Stimulated activated CD4-positive, alpha-beta T cell treated with anti-CD3 and anti-CD28 coated beads, Interleukin-15, amount 100 ng/mL, for 48 hours (primary cell): ENCODE data around the gene ARSB.
"Not testable (repeated sequence)": the region's sequence is repeated elsewhere in the genome, so short reads cannot be mapped to it uniquely, and the experiment has no call there.

Experiments used
- DNase-seq, 2 donors: peaks; one replicate each; pipeline ENCODE4 v3.0.0-alpha.2; 2020; ENCODE audit warnings: low read depth in 2 of 2

ARSB gene

DNA sequence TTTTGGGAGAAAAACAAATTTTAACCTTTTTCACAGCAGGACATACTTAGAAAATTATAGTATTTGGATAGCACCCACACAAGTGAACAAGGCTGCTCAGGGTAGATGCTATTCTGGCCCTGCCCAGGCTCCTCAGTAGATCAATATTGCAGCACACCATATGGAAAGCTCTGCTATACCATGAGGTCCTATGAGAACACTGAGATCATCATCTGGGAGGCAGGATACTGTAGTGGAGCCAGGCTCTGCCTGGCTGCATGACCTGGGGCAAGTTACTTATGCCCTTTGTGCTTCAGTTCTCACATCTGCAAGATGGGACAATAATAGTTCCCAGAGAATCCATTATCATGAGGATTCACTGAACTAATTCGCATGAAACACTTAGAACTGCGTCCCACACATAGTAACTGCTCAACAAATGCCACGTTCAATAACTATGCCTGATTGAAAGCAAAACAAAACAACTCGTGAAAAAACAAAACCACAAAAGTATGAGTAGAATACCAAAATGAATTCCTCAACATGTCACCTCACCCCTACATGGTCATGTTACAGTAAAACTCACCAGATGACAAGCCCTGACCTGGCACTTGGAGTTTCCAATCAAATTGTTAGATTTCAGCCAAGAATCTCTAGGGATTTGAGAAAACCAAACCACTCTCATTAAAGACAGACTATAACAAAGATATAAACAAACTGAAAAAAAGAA lies 31.9 kb downstream of the ARSB start:
- DNase-seq = no peak

DNA sequence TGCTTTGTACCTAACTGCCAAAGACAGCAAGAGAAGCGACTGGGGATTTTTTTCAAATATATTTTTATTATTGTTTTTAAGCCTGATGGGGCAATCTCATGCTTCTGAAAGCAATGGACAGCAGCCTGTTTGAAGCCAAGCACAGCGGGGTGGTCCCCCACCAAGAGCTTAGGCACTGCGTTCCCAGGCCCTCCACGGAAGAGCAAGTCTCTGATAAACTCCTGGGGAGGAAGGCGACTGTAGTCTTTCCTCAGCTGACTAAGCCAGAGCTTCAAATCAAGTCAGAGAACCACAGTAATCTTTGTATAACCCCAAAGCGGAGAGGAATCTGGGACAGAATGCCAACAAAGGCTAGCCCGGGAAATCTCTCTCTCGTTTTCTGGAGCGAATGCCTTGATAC lies 54.4 kb downstream of the ARSB start:
- DNase-seq = no peak

DNA sequence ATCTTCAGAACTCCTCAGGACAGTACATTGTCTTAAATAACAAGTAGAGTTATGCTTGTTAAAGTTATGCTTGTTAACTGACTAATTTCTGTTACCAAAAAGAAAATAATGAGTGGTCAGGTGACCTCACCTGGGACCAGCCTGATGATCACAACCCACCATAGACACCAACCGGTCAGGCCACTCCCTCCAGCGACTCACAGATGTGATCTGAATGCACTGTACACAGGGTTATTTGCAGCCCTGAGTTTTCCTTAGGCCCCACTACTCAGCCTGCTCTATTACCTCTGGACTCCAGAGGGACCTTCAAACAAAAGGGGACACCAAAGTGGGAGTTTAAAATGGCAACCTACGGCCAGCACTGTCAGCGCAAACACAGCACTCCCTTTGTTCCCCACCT lies 55.3 kb downstream of the ARSB start:
- no peak for DNase-seq

DNA sequence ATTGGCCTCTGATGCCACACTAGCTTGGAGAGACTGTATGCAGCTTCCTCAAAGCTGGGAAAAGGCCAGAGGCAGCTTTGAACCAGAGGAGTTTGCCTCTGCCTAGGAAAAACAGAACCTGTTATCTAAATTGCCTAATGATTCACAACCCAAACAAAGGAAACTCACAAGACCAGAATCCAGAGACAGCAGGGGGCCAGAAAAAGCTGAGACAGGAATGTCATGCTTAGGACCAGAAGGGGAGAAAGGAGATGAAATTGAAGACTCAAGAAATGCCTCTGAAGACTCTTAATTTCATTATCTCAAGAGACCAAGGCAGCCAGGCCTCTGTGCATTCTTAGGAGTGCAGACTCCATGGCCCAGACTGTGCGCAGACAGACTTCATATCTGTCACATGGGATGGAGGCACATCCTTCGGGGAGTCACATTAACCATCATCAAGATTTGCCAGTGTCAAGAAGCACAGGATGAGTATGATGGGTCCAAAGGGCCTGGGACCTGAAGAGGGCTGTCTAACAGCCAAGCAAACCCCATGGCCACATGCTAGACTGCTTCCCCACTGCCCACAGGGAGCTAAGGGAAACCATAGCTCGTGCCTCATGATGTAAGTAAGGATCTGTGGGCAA lies 57.3 kb downstream of the ARSB start:
- DNase-seq = no peak

DNA sequence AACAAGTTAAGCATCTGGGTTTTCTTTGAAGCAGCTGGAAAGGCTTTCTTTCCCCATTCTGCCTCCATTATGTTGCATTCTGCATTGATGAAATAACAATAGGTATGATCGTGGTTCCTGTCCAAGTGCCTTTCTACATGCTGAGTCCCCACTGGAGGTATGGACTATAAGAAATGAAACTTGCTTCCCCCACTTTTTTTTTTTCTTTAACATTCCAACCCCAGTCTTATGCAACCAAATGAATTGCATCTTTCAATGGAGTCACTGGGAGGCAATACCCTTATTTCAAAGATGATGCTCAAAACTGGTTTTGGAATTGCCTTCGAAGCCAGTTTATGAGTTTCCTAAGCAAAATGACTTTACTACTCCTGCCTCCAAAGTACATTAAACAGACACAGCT lies 58.9 kb downstream of the ARSB start:
- DNase-seq = no peak

DNA sequence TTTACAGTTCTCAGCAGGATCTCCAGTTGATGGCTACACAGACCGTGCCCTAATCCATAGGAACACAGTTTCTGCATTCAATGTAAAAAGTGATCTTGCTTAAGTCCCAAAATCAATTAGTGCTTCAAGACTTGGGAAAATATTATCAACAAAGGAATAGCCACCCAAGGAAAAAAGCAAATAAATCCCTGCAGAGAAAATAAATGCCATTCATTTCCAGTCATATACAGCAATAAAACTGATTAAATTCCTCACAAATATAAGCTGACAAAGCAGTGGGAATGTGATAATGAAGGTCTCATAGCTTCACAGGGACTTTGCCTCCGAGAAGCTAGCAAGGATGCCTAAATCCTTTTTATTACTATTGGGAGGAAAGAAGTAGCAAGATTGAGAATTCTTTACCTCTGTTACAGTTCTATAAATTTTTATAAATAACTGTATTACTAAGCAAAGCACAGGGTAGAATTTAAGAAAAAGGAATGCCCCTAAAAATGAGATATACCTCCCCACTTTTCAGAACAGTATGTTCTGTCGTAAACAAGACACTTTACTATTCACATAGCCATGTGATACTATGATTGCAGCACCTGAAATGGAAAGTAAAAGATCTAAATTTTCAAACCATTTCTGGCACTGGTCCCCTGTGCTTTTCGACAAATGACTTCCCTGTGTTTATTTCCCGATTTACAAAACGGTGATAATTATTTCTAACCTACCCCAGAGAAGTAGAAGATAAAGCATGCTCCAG lies 59.8 kb downstream of the ARSB start:
- no peak for DNase-seq

DNA sequence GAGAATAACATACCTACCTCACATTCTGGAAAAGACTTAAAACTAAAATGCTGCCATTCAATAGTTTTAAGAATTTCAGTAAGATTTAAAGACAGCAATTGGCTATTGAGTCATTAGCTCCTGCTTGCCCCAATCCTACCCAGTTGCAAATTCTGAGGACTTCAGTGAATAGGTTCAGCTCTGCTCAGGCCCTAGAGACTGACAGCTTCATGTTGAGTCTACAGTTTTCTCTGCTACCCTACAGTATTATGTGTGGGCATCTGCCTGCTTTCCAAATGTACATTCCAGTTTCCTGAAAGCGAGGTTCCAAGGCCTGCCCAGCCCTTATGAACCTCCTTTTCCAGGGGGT lies 61.5 kb downstream of the ARSB start:
- DNase-seq = no peak

DNA sequence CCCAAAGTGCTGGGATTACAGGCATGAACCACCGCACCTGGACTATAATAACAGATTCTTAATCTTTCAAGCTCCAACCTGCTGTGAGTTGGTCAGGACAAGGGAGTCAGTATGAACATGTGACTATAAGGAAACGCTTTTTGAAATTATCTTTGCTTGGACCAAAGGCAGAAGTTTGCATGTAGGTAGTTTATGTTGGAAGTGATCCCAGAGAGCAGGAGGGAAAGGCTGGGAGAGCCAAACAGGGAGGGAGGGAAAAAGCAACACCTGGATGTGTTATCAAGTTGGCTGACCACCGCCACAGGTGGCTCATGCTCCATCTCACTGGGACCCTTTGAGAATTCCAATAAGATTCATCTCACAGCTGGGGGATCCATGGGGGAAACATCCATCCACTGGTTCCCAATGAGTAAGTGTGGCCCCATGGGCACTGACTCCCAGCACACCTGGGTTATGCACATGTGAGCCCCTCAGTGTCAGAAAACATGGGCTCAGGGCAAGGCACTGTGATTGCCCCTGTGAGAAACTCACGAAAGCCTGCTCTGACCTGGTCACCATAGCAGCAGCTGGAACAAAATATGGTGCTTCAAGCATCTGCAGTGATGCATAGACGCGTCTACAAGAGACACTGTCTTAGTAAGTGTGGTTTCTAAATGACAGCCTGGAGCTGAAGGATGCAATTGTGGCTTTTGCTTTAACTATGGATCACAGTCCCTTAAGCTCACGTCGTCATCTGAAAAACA lies 62.1 kb downstream of the ARSB start:
- no peak for DNase-seq

DNA sequence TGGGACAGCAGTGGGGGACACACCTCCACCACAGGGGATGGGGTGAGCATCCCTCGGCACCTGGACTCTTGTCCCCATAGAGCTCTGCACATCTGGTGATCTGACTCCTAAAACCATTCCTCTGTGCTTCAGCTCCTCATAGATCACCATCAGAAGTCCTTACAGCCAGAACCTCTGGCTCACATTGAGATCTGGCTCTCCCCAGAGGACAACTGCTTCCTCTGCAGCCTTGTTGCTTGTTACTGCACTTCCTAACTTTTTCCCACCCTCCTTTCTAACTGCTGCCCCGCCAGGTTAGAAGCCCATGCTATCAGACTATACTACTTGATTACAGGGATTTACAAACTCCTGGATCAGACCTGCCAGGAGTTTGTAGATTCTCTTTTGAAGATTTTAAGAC lies 64.5 kb downstream of the ARSB start:
- no peak for DNase-seq

DNA sequence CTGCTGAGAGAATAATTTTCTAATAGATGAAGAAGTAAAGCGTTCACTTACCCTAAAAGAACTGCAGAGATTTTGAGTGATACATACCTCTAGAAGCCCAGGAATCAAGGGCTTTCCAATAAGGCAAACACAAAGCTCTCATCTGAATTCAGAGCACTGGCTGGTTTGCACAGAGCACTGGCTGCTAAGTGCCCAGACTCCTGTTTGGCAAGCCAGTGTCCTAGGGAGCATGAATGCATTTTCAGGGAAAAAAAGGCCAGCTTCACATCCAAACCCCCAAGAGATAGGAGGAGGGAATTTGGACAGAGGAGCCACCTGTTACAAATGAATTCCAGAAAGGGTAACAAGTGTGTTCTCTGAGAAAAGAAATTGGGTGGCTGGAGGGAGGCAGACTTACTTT lies 65.3 kb downstream of the ARSB start:
- DNase-seq = no peak

DNA sequence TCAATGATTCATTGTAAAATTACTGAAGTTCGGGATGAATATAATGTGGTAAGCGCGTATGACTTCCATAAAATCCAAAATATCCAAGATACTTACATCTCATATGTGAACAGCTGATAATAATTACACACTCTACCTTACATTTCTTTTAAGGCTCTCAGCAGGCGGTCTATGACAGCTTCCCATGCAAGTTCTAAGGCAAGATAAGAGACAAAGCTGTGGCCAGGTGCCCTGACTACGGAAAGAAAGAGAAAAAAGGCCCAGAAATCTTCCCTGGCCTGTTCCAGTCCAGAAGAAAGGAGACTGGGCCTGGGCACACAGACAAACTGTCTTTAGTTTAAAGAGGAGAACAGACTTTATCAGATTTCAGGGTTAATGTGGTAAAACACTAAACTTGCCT lies 69.1 kb downstream of the ARSB start:
- no peak for DNase-seq

DNA sequence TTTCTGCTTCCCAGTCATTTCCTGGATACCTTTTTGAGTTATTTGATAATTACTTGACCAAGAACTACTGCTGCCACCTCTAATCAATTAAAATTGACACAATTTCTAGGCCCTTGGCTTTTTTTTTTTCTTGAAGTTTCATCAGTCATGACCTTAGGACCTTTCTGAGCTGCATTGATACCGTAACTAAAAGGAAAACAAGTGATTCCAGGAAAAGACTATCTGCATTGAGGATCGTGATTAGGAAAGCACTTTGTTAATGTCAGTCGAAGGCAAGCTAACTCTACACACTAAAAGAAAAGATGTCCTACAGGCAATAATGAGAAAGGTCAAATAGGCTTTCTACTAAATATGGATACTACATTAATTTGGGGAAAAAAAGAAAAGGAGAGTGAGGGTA lies 69.9 kb downstream of the ARSB start:
- no peak for DNase-seq

DNA sequence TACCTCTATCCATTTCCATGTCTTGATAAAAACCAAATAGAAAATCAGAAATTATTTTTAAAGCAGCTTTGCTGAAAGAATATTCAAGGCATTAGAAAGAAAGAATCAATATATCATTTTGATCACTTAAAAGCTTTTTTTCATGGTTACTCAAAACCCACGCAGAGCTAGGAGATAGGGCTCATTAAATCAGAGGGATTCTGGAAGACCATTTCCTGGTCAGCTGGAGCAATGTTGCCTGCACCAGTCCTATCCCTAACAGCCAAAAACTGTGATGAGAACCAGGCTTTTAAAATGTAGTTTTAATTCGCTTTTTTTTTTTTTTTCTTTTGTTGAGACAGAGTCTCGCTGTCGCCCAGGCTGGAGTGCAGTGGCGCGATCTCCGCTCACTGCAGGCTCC lies 72.3 kb downstream of the ARSB start:
- DNase-seq = no peak

DNA sequence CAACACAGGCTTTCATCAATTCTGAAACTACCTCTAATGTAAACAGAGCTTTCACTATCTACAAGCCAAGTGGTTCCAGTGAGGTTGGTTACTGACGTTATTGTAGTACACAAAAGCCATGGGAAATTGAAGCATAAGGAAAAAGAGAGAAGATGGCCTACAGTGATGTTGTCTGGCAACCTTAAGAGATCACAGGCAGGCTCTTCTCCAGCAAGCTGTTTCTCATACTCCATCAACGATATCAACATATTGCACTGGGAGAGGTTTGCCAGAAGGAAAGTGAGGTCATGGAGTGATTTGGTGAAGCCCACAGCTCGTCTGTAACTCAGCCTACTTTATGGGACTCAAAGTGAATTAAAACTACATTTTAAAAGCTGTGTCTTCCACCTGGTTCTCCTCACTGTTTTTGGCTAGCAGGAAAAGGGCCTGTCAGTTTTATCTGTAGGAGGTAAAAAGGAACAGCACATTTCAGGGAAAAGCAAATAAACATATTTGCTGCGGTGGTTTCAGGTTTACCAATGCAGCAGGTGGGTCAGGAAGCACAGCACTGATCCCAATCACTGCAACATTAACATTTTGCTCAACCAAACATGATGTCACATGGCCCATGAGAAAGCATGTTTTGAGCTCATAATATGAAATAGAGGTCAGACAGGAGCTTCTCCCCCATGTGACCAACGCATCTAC lies 72.9 kb downstream of the ARSB start:
- DNase-seq = no peak

DNA sequence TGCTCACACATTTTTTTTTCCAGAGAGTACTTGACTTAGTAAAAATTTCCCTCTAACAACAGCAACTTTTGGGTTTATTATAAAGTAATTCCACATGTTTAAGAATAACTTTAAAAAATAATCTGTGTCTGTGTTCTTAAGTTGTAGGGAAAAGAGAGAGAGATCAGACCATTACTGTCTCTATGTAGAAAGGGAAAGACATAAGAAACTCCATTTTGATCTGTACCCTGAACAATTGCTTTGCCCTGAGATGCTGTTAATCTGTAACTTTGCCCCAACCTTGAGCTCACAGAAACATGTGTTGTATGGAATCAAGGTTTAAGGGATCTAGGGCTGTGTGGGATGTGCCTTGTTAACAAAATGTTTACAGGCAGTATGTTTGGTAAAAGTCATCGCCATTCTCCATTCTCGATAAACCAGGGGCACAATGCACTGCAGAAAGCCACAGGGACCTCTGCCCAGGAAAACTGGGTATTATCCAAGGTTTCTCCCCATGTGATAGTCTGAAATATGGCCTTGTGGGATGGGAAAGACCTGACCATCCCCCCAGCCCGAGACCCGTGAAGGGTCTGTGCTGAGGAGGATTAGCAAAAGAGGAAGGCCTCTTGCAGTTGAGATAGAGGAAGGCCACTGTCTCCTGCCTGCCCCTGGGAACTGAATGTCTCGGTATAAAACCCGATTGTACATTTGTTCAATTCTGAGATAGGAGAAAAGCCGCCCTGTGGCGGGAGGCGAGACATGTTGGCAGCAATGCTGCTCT lies 75.7 kb downstream of the ARSB start:
- DNase-seq = not testable (repeated sequence)

DNA sequence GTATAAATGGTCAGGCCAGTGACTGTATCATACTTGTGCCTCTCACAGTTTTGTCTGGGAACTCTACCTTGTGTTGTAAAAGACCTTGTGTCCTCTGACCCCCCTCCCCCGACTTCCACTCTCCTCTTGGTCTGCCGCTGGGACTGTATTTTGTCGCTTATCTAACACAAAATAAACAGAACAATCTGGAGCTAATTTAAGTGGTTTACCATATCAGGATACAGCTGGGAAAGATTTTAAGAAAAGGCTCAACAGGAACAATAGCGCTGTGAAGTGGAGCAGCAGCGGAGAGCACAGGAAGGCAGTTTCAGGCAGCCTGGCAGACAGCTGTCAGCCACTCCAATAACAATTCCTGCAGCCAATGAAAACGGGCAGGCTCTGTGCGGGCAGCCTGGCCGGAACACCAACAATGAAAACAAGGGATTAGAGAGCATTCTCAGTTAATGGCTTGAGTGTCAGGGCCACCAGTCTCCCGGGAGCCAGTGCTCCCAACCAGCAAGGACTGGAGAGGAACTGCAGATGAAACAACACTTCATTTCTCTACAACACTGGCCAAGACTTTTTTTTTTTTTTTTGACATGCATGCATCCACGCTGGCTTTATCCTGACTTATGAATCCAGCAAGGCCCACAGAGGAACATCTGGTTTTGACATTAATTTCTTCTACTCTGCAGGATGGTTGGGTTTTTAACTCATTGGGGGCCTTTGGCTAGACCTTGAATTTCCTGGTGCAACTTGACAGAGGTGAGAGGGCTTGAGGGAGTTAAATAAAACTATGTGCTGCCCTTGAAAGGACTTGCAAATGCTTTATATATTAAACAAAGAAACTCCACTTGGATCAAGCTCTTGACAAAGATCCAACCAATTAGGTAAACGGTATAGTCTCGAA lies 76.7 kb downstream of the ARSB start:
- DNase-seq = no peak

DNA sequence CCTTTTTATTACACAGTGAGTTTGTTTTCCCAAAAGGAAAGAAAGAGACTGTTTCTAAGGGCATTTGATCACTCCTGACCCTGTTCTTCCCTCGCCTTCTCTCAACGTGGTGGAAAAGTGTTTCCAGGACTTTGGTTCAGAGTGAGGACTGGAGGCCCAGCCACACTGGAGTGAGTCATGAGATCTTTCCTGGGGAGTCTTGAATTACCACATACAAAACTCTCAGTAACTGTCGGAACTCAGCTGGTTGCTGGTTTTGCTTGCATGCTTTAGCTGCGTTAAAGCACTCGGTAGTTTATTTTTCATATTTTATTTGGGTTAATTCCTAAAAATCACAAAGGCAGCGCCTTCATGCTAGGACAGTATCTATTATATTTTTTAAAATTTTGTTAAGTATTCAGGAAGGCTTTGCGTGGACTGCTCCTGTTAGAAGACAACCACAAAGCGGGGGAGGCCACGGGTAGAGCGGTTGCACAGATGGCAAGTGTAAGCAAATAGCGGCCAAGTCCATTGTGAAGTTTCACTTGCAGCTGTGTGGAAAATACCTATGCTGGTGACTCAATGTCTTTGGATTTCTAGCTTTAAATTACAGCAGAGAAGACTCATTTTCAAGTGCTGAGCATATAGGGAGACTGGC lies 77.7 kb downstream of the ARSB start:
- no peak for DNase-seq

DNA sequence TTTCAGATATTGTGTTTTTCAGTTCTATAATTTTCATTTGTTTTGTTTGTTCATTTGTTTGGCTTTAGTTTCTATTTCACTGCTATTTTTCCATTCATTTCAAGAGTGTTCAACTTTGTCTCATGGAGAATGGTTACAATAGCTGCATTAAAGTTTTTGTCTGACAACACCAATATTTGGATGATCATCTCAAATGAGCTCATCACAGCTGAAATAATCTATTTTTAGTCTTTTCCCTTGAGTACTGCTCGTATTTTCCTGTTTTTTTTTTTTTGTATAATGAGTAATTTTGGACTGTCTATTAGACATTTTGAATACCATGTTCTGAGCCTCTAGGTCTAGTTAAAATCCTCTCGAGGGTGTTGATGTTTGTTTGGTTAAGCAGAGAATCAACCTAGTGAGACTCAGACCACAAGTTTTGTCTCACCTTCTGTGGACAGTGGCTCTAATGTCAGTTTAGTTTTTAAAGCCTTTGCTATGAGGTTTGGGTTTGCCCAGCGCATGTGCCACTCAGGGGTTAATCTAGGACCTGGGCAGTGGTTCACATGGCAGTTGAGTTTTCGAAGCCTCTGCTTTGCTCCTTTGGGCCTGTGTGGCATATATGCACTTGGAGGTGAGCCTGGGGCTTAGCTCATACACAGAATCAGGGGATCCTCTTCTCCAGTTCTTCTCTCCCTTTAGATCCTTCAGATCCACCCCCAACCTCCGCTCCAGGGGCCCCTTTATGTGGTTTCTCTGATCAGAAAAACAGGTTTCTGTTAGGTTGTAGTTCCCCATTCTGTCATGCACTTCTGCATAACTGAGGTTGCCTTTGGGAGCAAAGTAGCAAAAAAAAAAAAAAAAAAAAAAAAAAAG lies 79.8 kb downstream of the ARSB start:
- DNase-seq = no peak

DNA sequence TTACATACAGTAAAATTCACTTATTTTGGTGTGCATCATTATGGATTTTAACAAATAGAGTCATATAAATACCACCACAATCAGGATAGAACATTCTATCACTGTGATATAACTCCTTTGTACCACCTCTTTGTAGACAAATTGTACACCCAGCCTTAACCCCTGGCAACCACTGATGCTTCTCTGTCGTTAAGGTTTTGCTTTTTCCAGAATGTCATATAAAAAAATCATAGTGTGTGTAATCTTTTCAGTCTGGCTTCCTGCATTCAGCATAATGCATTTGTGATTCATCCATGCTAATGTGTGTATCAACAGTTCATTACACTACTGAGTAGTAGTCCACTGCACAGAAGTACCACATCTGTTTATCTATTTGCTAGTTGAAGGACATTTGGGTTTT lies 81.2 kb downstream of the ARSB start:
- no peak for DNase-seq
